Left ventricle myocardium inferior (tissue), 1 donor: Measurements from ENCODE around the gene CHCHD4. TPM values are rescaled to one million over a fixed set of nuclear protein-coding genes. Genes with fewer than 3 reads are reported as not detected.

Experiments used
- DNase-seq: peaks from one replicate; pipeline ENCODE4 v3.0.0-alpha.2; 2020
- H3K27ac ChIP-seq: fragments of 200-600 bp; replicated peaks from 2 replicates; pipeline ENCODE4 v1.8.0; 2021
- H3K27me3 ChIP-seq: fragments of 200-600 bp; 2 replicates; pipeline ENCODE4 v1.8.0; 2021; ENCODE audit warnings: low read depth
- H3K36me3 ChIP-seq: fragments of 200-600 bp; 2 replicates; pipeline ENCODE4 v1.8.0; 2021
- H3K4me1 ChIP-seq: fragments of 200-600 bp; 2 replicates; pipeline ENCODE4 v1.8.0; 2021
- H3K4me3 ChIP-seq: fragments of 200-600 bp; 2 replicates; pipeline ENCODE4 v1.8.0; 2021; ENCODE audit warnings: mild to moderate bottlenecking, moderate library complexity
- H3K9me3 ChIP-seq: fragments of 200-600 bp; replicated peaks from 2 replicates; pipeline ENCODE4 v1.8.0; 2021
- intact Hi-C: fragments of 100-400 bp; cut with micrococcal nuclease; formaldehyde crosslinking; loops from one replicate; pipeline ENCODE4 v1.11.0; 2022
- total RNA-seq: library from RNA; stranded (reverse); fragmentation: NEBNext Ultra II Directional; extraction: Animal tissue kit (Norgen Biotek cat#: 25700); gene quantifications from one replicate; pipeline ENCODE4 v1.2.1, GENCODE V29; 2021
- TF ChIP-seq, protein P1 (sequence below): fragments of 200-600 bp; IDR thresholded peaks from 2 replicates; pipeline ENCODE4 v1.8.0; 2021; ENCODE audit warnings: antibody characterized with exemption, mild to moderate bottlenecking, borderline replicate concordance
- donor health status: DM: no; HTN: yes; CAD: no; lungs with severe emphysema.

The CHCHD4 gene
- total RNA-seq, 1 donor from 2014 or later, result 37.6 TPM

DNA sequence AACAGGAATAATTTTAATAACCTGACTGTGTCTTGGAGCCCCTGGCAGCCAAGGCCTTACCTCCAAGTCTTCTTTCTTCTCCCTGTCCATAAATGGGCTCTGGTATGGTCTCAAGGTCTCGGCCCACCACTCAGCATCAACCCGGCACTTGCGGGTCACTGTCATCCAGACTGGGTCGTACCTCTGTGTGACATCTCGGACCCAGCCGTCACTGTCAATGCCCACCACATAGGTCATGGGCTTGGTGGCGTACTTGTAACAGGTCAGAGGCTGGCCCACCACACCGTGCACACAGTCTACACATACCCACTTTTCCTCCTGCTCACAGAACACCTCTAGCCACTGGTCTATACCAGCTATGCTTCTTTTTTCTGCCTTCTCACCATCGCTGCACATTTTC is 33.3 kb upstream of the CHCHD4 start:
- Histone ChIP-seq H3K36me3 (peaks cover 93% of the 10 kb centered on the region), H3K27me3 (no peaks in the 10 kb centered on the region), H3K27ac (no peak overlapping the region), H3K4me3 (no peak overlapping the region), H3K4me1 (no peaks in the 10 kb centered on the region), H3K9me3 (peaks cover 18% of the 10 kb centered on the region)
- intact Hi-C loops, result no loop called here
- TF ChIP-seq, protein P1, sequence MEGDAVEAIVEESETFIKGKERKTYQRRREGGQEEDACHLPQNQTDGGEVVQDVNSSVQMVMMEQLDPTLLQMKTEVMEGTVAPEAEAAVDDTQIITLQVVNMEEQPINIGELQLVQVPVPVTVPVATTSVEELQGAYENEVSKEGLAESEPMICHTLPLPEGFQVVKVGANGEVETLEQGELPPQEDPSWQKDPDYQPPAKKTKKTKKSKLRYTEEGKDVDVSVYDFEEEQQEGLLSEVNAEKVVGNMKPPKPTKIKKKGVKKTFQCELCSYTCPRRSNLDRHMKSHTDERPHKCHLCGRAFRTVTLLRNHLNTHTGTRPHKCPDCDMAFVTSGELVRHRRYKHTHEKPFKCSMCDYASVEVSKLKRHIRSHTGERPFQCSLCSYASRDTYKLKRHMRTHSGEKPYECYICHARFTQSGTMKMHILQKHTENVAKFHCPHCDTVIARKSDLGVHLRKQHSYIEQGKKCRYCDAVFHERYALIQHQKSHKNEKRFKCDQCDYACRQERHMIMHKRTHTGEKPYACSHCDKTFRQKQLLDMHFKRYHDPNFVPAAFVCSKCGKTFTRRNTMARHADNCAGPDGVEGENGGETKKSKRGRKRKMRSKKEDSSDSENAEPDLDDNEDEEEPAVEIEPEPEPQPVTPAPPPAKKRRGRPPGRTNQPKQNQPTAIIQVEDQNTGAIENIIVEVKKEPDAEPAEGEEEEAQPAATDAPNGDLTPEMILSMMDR, result no peak
- no peak for DNase-seq

- no peak overlapping the region for H3K4me3 ChIP-seq
- intact Hi-C loops, result no loop called here
- no peak for DNase-seq
These were observed 32.3 kb upstream of the CHCHD4 start for GRCh38 chr3:14156843-14157561.

GRCh38 chr3:14156201-14156600 is 31.5 kb upstream of the CHCHD4 start:
- Histone ChIP-seq H3K4me1 (no peaks in the 10 kb centered on the region), H3K27me3 (no peaks in the 10 kb centered on the region), H3K9me3 (peaks cover 6% of the 10 kb centered on the region), H3K36me3 (peaks cover 92% of the 10 kb centered on the region), H3K4me3 (no peak overlapping the region), H3K27ac (no peak overlapping the region)
- intact Hi-C loops, result no loop called here
- DNase-seq, result no peak
- TF ChIP-seq, protein P1, result no peak

More at GRCh38 chr3:14156843-14157561, 32.3 kb upstream of the CHCHD4 start:
- TF ChIP-seq, protein P1, result no peak
- Histone ChIP-seq H3K4me1 (no peaks in the 10 kb centered on the region), H3K27me3 (no peaks in the 10 kb centered on the region), H3K36me3 (peaks cover 92% of the 10 kb centered on the region), H3K27ac (no peak overlapping the region), H3K9me3 (peaks cover 14% of the 10 kb centered on the region)

- H3K36me3 ChIP-seq, result peaks cover 83% of the 10 kb centered on the region
- TF ChIP-seq, protein P1, result no peak
- no peak overlapping the region for H3K4me3 ChIP-seq
- H3K9me3 ChIP-seq, result no peaks in the 10 kb centered on the region
- no peaks in the 10 kb centered on the region for H3K4me1 ChIP-seq
- H3K27me3 ChIP-seq, result no peaks in the 10 kb centered on the region
- DNase-seq, result no peak
- H3K27ac ChIP-seq, result no peak overlapping the region
- intact Hi-C loops, result no loop called here
These were observed 30.3 kb upstream of the CHCHD4 start for GRCh38 chr3:14154895-14155440.

- intact Hi-C loops, result no loop called here
- no peaks in the 10 kb centered on the region for H3K9me3 ChIP-seq
- no peaks in the 10 kb centered on the region for H3K27me3 ChIP-seq
- no peak for DNase-seq
- TF ChIP-seq, protein P1, result no peak
- no peak overlapping the region for H3K27ac ChIP-seq
- no peaks in the 10 kb centered on the region for H3K4me1 ChIP-seq
- no peak overlapping the region for H3K4me3 ChIP-seq
- H3K36me3 ChIP-seq, result peaks cover 78% of the 10 kb centered on the region
These were observed 29.6 kb upstream of the CHCHD4 start for GRCh38 chr3:14154276-14154675.
